Measurements from ENCODE around the gene FBXW8.

The FBXW8 gene

GRCh38 chr12:116924558-116925453, 14.1 kb downstream of the FBXW8 start:
- DNase-seq: no peak

- DNase-seq: no peak
Measured at GRCh38 chr12:116926283-116927243, 15.8 kb downstream of the FBXW8 start.

- no peak for DNase-seq
Measured at GRCh38 chr12:116927244-116927940, 16.6 kb downstream of the FBXW8 start.

GRCh38 chr12:116928504-116928903, 17.8 kb downstream of the FBXW8 start:
- DNase-seq: no peak

GRCh38 chr12:116929885-116930284, 19.1 kb downstream of the FBXW8 start:
- DNase-seq: peak in 1 of 4 experiments; percentile 26

- DNase-seq: peak in 2 of 4 experiments; percentile 59 to 67
Measured at GRCh38 chr12:116931665-116932064, 20.9 kb downstream of the FBXW8 start.

GRCh38 chr12:116933091-116933490, 22.3 kb downstream of the FBXW8 start:
- no peak for DNase-seq

GRCh38 chr12:116933512-116934246, 22.9 kb downstream of the FBXW8 start:
- no peak for DNase-seq

- DNase-seq: peak; percentile 46 to 75 (median 62)
Measured at GRCh38 chr12:116934908-116935705, 24.4 kb downstream of the FBXW8 start.

GRCh38 chr12:116937640-116938039, 26.9 kb downstream of the FBXW8 start:
- DNase-seq: peak in 1 of 4 experiments; percentile 6

GRCh38 chr12:116939734-116940133, 29.0 kb downstream of the FBXW8 start:
- no peak for DNase-seq

- DNase-seq: no peak
Measured at GRCh38 chr12:116941188-116941587, 30.4 kb downstream of the FBXW8 start.

GRCh38 chr12:116943419-116944372, 32.9 kb downstream of the FBXW8 start:
- DNase-seq: peak in 1 of 4 experiments; percentile 10

- DNase-seq: no peak
Measured at GRCh38 chr12:116945886-116946550, 35.3 kb downstream of the FBXW8 start.

- no peak for DNase-seq
Measured at GRCh38 chr12:116948298-116948697, 37.5 kb downstream of the FBXW8 start.

- no peak for DNase-seq
Measured at GRCh38 chr12:116950628-116951325, 40.0 kb downstream of the FBXW8 start.

- DNase-seq: no peak
Measured at GRCh38 chr12:116954710-116955381, 44.1 kb downstream of the FBXW8 start.
